WTC11 (cell line): Measurements from ENCODE around the gene ZNF74. TPM values are rescaled to one million over a fixed set of nuclear protein-coding genes. Genes with fewer than 3 reads are reported as not detected.

Experiments
- ATAC-seq: fragments of 200-7000 bp; cut with Tn5 transposase; 2 replicates; pipeline ENCODE4 v1.10.0; 2021; ENCODE audit warnings: mild to moderate bottlenecking, moderate library complexity
- CTCF ChIA-PET: fragments of 300-600 bp; sonication (Branson Sonifier 250); formaldehyde crosslinking; loops from one replicate; lab custom pipeline; 2021; ENCODE audit warnings: antibody characterized with exemption; lab: Charles Lee
- POLR2A ChIA-PET: fragments of 350-600 bp; sonication (Branson Sonifier 250); formaldehyde crosslinking; loops from one replicate; lab custom pipeline; 2021; ENCODE audit warnings: antibody characterized with exemption; lab: Charles Lee
- DNase-seq: peaks from one replicate; pipeline ENCODE4 v3.0.0; 2021; ENCODE audit warnings: low spot score
- H3K27ac Mint-ChIP-seq: 2 replicates; pipeline ENCODE4 v1.8.0; 2021; ENCODE audit warnings: mixed read lengths
- H3K27me3 Mint-ChIP-seq: 2 replicates; pipeline ENCODE4 v1.8.0; 2021; ENCODE audit warnings: low read depth, mild to moderate bottlenecking, moderate library complexity, mixed read lengths
- H3K36me3 Mint-ChIP-seq: 2 replicates; pipeline ENCODE4 v1.8.0; 2021; ENCODE audit warnings: mixed read lengths
- H3K4me1 Mint-ChIP-seq: 2 replicates; pipeline ENCODE4 v1.8.0; 2022; ENCODE audit warnings: mixed read lengths
- H3K4me3 Mint-ChIP-seq: 2 replicates; pipeline ENCODE4 v1.8.0; 2021; ENCODE audit warnings: mild to moderate bottlenecking, moderate library complexity, mixed read lengths
- H3K9me3 Mint-ChIP-seq: 2 replicates; pipeline ENCODE4 v1.8.0; 2021; ENCODE audit warnings: mixed read lengths
- CDX4 ChIP-seq: fragments of 250-450 bp; sonication (Bioruptor Pico); IDR thresholded peaks from 2 replicates; pipeline ENCODE4 v1.9.0; 2021; ENCODE audit warnings: moderate library complexity, mild to moderate bottlenecking, inconsistent platforms, borderline replicate concordance
- CREM ChIP-seq: sonication (generic); formaldehyde crosslinking; IDR thresholded peaks from 2 replicates; pipeline ENCODE4 v1.8.1; 2022; ENCODE audit warnings: mild to moderate bottlenecking, missing genetic modification reagents, moderate library complexity
- FOXP1 ChIP-seq: sonication (generic); formaldehyde crosslinking; IDR thresholded peaks from 2 replicates; pipeline ENCODE4 v1.8.0; 2022; ENCODE audit warnings: missing genetic modification reagents, mild to moderate bottlenecking, moderate library complexity, borderline replicate concordance
- RELA ChIP-seq: sonication (generic); formaldehyde crosslinking; IDR thresholded peaks from 2 replicates; pipeline ENCODE4 v1.8.1; 2022; ENCODE audit warnings: missing genetic modification reagents, mild to moderate bottlenecking, borderline replicate concordance
- TEAD4 ChIP-seq: sonication (generic); formaldehyde crosslinking; IDR thresholded peaks from 2 replicates; pipeline ENCODE4 v1.8.0; 2022; ENCODE audit warnings: mild to moderate bottlenecking, missing genetic modification reagents
- ZBTB43 ChIP-seq: sonication (generic); formaldehyde crosslinking; IDR thresholded peaks from 2 replicates; pipeline ENCODE4 v1.8.1; 2023; ENCODE audit warnings: mild to moderate bottlenecking, missing genetic modification reagents
- ZNF121 ChIP-seq: sonication (generic); formaldehyde crosslinking; IDR thresholded peaks from 2 replicates; pipeline ENCODE4 v1.8.0; 2023; ENCODE audit warnings: missing genetic modification reagents
- ZNF671 ChIP-seq: fragments of 250-450 bp; sonication (Bioruptor Pico); IDR thresholded peaks from 2 replicates; pipeline ENCODE4 v1.8.0; 2021; ENCODE audit warnings: mild to moderate bottlenecking
- total RNA-seq: library from RNA; stranded (reverse); gene quantifications from 3 replicates; pipeline ENCODE4 v1.2.3, GENCODE V29; 2021
- TF ChIP-seq, protein P1 (sequence below): sonication (generic); formaldehyde crosslinking; IDR thresholded peaks from 2 replicates; pipeline ENCODE4 v1.8.0; 2022; ENCODE audit warnings: missing genetic modification reagents
- TF ChIP-seq, protein P2 (sequence below): fragments of 250-450 bp; sonication (Bioruptor Pico); IDR thresholded peaks from 2 replicates; pipeline ENCODE4 v1.9.0; 2021; ENCODE audit warnings: mild to moderate bottlenecking, borderline replicate concordance

Gene ZNF74
- total RNA-seq, 1 experiment from 2014 or later = 62.8 TPM

GRCh38 chr22:20405931-20406685 lies 12.2 kb downstream of the ZNF74 start:
- no peak for ATAC-seq

DNA sequence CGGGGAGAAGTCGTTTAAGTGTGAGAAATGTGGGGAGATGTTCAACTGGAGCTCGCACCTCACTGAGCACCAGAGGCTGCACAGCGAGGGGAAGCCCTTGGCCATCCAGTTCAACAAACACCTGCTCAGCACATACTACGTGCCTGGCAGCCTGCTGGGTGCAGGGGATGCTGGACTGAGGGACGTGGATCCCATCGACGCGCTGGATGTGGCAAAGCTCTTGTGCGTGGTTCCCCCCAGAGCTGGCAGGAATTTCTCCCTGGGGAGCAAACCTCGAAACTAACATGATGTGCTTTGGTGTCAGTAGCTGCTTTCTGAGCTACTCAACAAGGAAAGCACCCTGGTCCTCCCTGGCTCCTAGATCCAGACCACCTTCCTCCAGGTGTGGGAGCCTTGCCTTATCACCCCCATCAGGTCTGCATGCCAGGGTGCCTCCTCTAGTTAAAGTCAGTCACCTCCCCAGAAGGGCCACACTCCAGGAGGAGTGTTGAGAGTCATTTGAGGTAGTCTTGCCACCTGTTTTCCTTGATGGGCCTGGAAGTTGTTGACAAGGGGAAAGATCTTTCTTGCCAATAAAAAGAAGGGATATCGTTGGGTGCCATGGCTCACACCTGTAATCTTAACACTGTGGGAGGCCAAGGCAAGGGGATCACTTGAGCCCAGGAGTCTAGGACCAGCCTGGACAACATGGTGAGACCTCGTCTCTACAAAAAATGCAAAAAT lies 12.9 kb downstream of the ZNF74 start:
- CTCF ChIA-PET = interaction anchor here (0.8 to 5.1 kb wide), 3 partner anchors 11 to 199 kb away, joined by 3 to 25 read pairs (median 4); no protein-coding TSS in a partner anchor
- DNase-seq = no peak
- peaks cover 41% of the 10 kb centered on the region for H3K36me3 Mint-ChIP-seq
- ATAC-seq = no peak
- no peaks in the 10 kb centered on the region for H3K27me3 Mint-ChIP-seq
- peak overlapping the region; percentile 19; the same call in 1 of the 2 replicates for H3K27ac Mint-ChIP-seq
- no peak overlapping the region for H3K4me3 Mint-ChIP-seq
- TF ChIP-seq CREM (CRISPR knock-in tag) (no peak), ZBTB43 (CRISPR knock-in tag) (no peak), ZNF121 (CRISPR knock-in tag) (no peak), TEAD4 (CRISPR knock-in tag) (no peak), RELA (CRISPR knock-in tag) (no peak), FOXP1 (CRISPR knock-in tag) (no peak)
- POLR2A ChIA-PET = no interaction called here
- H3K9me3 Mint-ChIP-seq = no peaks in the 10 kb centered on the region
- no peaks in the 10 kb centered on the region for H3K4me1 Mint-ChIP-seq

More at GRCh38 chr22:20405931-20406685, 12.2 kb downstream of the ZNF74 start:
- H3K9me3 Mint-ChIP-seq = no peaks in the 10 kb centered on the region
- peaks cover 41% of the 10 kb centered on the region for H3K36me3 Mint-ChIP-seq
- DNase-seq = no peak
- TF ChIP-seq, protein P1, sequence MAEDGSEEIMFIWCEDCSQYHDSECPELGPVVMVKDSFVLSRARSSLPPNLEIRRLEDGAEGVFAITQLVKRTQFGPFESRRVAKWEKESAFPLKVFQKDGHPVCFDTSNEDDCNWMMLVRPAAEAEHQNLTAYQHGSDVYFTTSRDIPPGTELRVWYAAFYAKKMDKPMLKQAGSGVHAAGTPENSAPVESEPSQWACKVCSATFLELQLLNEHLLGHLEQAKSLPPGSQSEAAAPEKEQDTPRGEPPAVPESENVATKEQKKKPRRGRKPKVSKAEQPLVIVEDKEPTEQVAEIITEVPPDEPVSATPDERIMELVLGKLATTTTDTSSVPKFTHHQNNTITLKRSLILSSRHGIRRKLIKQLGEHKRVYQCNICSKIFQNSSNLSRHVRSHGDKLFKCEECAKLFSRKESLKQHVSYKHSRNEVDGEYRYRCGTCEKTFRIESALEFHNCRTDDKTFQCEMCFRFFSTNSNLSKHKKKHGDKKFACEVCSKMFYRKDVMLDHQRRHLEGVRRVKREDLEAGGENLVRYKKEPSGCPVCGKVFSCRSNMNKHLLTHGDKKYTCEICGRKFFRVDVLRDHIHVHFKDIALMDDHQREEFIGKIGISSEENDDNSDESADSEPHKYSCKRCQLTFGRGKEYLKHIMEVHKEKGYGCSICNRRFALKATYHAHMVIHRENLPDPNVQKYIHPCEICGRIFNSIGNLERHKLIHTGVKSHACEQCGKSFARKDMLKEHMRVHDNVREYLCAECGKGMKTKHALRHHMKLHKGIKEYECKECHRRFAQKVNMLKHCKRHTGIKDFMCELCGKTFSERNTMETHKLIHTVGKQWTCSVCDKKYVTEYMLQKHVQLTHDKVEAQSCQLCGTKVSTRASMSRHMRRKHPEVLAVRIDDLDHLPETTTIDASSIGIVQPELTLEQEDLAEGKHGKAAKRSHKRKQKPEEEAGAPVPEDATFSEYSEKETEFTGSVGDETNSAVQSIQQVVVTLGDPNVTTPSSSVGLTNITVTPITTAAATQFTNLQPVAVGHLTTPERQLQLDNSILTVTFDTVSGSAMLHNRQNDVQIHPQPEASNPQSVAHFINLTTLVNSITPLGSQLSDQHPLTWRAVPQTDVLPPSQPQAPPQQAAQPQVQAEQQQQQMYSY (CRISPR knock-in tag) = no peak
- no peak for TF ChIP-seq ZNF671 (CRISPR knock-in tag)
- TF ChIP-seq, protein P2, sequence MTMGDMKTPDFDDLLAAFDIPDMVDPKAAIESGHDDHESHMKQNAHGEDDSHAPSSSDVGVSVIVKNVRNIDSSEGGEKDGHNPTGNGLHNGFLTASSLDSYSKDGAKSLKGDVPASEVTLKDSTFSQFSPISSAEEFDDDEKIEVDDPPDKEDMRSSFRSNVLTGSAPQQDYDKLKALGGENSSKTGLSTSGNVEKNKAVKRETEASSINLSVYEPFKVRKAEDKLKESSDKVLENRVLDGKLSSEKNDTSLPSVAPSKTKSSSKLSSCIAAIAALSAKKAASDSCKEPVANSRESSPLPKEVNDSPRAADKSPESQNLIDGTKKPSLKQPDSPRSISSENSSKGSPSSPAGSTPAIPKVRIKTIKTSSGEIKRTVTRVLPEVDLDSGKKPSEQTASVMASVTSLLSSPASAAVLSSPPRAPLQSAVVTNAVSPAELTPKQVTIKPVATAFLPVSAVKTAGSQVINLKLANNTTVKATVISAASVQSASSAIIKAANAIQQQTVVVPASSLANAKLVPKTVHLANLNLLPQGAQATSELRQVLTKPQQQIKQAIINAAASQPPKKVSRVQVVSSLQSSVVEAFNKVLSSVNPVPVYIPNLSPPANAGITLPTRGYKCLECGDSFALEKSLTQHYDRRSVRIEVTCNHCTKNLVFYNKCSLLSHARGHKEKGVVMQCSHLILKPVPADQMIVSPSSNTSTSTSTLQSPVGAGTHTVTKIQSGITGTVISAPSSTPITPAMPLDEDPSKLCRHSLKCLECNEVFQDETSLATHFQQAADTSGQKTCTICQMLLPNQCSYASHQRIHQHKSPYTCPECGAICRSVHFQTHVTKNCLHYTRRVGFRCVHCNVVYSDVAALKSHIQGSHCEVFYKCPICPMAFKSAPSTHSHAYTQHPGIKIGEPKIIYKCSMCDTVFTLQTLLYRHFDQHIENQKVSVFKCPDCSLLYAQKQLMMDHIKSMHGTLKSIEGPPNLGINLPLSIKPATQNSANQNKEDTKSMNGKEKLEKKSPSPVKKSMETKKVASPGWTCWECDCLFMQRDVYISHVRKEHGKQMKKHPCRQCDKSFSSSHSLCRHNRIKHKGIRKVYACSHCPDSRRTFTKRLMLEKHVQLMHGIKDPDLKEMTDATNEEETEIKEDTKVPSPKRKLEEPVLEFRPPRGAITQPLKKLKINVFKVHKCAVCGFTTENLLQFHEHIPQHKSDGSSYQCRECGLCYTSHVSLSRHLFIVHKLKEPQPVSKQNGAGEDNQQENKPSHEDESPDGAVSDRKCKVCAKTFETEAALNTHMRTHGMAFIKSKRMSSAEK (CRISPR knock-in tag) = no peak
- no peak for TF ChIP-seq CDX4
- no peak overlapping the region for H3K4me3 Mint-ChIP-seq
- ChIA-PET POLR2A (no interaction called here), CTCF (interaction anchor here (1.5 to 5.1 kb wide), 2 partner anchors 12 to 58 kb away, joined by 4 to 25 read pairs; no protein-coding TSS in a partner anchor)
- no peaks in the 10 kb centered on the region; the same call in 1 of the 2 replicates for H3K27me3 Mint-ChIP-seq
- no peaks in the 10 kb centered on the region for H3K4me1 Mint-ChIP-seq
- H3K27ac Mint-ChIP-seq = no peak overlapping the region
